ENCODE measurements around the gene SMCO3.
"Not testable (repeated sequence)": the region's sequence is repeated elsewhere in the genome, so short reads cannot be mapped to it uniquely, and the experiment has no call there.

The SMCO3 gene

GRCh38 chr12:14774074-14774905 is 39.7 kb downstream of the SMCO3 start:
- peak; percentile 98 for DNase-seq

- no peak for DNase-seq
Measured at GRCh38 chr12:14773685-14774073, 40.3 kb downstream of the SMCO3 start.

- DNase-seq: no peak
Measured at GRCh38 chr12:14772946-14773345, 41.0 kb downstream of the SMCO3 start.

GRCh38 chr12:14771651-14772137 is 42.3 kb downstream of the SMCO3 start:
- DNase-seq: peak; percentile 57

- DNase-seq: peak; percentile 96
Measured at GRCh38 chr12:14770496-14771461, 43.2 kb downstream of the SMCO3 start.

- DNase-seq: peak; percentile 93
Measured at GRCh38 chr12:14769969-14770495, 44.0 kb downstream of the SMCO3 start.

- peak; percentile 70 for DNase-seq
Measured at GRCh38 chr12:14769466-14769968, 44.5 kb downstream of the SMCO3 start.

GRCh38 chr12:14768823-14769405 is 45.1 kb downstream of the SMCO3 start:
- no peak for DNase-seq

- DNase-seq: no peak
Measured at GRCh38 chr12:14767617-14768016, 46.4 kb downstream of the SMCO3 start.

- no peak for DNase-seq
Measured at GRCh38 chr12:14766649-14767215, 47.2 kb downstream of the SMCO3 start.

GRCh38 chr12:14766020-14766419 is 48.0 kb downstream of the SMCO3 start:
- not testable (repeated sequence) for DNase-seq

GRCh38 chr12:14765398-14765797 is 48.6 kb downstream of the SMCO3 start:
- DNase-seq: no peak

GRCh38 chr12:14759711-14760280 is 54.2 kb downstream of the SMCO3 start:
- DNase-seq: not testable (repeated sequence)

- DNase-seq: peak; percentile 44
Measured at GRCh38 chr12:14756334-14757143, 57.4 kb downstream of the SMCO3 start.

Data from hematopoietic multipotent progenitor cell treated with erythropoietin and hydrocortisone succinate and interleukin-3 and kit ligand, for 4 days (in vitro differentiated cells).